Activated CD4-positive, alpha-beta T cell treated with anti-CD3 and anti-CD28 coated beads for 48 hours (primary cell): ENCODE data around the gene RGL4.

ENCODE experiments used
- DNase-seq: peaks from one replicate; pipeline ENCODE4 v3.0.0-alpha.2; 2020

The RGL4 gene

DNA sequence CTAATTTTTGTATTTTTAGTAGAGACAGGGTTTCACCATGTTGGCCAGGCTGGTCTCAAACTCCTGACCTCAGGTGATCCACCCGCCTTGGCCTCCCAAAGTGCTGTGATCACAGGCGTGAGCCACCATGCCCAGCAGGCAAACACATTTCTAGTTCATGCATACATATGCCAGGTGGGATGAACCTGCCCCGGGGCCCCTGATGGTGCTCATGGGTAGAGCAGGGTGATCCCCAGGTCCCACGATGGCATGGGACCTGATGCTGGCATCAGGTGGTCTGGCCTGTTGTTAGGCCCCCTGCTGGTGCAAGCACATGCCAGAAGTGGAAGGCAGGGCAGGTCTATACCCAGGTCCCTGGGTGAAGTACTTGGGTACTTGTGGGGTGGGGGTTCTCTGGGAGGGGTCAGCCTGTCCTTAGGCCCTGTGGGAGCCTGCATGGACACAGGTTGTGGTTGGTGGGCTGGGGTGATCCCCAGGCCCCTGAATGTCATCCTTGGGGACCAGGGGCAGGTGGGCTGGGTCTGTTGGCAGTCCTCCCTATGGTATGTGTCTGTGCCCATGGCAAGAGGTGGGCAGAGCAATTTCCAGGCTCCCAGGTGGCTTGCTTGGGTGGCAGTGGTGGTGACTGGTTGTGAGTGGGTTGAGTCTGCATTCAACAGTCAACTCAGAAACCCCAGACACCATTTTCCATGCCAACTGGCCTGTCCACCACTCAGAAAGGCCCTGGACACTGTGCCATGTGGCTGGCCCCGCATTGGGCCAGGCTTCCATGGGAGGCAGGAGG is 9.6 kb upstream of the RGL4 start:
- no peak for DNase-seq

GRCh38 chr22:23682077-23682476 is 8.7 kb upstream of the RGL4 start:
- no peak for DNase-seq

- DNase-seq, result no peak
Measured at GRCh38 chr22:23682827-23683355, 7.9 kb upstream of the RGL4 start.

- DNase-seq, result no peak
Measured at GRCh38 chr22:23683545-23683944, 7.3 kb upstream of the RGL4 start.

- DNase-seq, result no peak
Measured at GRCh38 chr22:23684026-23684425, 6.8 kb upstream of the RGL4 start.

- DNase-seq, result no peak
Measured at GRCh38 chr22:23684561-23685031, 6.2 kb upstream of the RGL4 start.

GRCh38 chr22:23685205-23685784 is 5.5 kb upstream of the RGL4 start:
- DNase-seq, result no peak

DNA sequence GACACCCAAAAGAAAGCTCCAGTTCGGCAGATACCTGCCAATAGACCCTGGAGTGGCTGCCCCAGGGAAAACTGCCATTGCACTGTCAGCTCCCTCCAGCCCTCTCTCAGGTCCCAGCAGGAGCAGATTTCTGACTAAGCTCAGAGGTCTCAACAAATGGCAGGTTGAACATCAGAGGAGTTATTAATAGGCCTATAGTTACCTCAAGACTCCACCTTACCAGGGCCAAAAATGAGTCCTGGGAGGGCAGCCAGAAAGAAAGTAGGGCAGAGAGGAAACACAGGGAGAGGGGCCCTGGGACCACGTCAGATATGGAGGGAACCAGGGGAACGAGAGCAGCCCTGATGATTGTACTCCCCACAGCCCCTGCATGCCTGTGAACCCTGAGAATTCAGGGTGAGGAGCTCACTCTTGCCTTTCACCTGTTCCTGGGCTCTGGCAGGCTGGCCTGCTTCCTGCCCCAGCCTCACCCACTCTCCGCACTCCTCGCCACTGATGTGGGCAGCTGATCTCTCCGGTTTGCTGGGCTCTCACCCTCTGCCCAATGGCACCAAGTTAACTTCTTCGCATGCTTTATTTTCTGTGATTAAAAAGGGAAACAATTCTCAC is 4.3 kb upstream of the RGL4 start:
- no peak for DNase-seq

DNA sequence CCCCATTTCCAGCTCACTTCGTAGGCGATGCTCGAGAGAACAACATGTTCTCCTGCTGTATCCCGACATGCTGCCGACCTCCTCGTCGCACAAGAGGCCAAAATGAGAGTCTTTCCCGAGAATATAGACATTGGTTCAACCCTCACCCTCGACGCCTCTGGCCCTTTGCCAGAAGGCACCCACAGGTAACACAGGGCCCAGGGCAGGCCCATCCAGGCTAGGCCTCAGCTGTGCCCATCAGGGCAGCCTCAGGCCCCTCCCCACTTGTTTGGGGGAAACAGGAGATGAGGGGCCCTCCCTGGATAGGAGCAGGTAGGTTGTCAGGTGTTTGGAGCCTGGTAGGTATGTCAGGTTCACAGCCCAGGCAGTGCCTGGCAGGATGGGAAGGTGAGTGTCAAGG is 2.7 kb upstream of the RGL4 start:
- DNase-seq, result no peak

- no peak for DNase-seq
Measured at GRCh38 chr22:23688571-23688970, 2.2 kb upstream of the RGL4 start.

- DNase-seq, result no peak
Measured at GRCh38 chr22:23689414-23689813, 1.4 kb upstream of the RGL4 start.

DNA sequence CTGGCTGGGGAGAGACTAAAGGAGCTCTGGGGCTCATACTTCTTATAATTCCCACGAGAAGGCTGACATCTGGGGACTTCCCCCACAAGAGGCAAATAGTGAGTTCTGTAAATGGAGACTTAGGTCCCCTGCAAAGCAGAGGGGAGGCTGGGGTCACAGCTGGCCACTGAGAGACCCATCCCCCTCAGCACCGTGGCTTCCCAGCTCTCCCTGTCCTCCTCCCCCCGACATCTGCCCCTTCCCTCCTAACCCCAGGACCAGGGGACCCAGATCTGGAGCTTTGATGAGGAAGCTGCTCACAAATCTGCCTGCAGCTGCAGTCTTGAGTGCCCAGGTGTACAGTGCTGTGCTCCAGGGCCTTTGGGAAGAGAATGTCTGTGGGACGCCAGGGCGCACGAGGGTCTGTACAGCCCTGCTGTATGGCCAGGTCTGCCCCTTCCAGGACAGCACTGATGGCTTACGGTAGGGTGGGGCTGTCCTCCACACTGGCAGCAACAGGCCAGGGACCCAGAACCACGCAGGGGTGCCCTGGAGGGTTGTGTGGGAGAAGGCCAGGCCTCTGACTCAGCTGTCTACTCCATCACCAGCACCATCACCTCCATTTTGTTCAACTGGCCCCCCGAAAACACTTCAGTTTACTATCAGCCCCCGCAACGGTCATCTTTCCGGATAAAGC is 1.1 kb downstream of the RGL4 start:
- DNase-seq, result no peak

GRCh38 chr22:23692598-23693291 is 1.9 kb downstream of the RGL4 start:
- DNase-seq, result no peak

- DNase-seq, result no peak
Measured at GRCh38 chr22:23693979-23694680, 3.3 kb downstream of the RGL4 start.

GRCh38 chr22:23695141-23695540 is 4.3 kb downstream of the RGL4 start:
- DNase-seq, result no peak

GRCh38 chr22:23695571-23696325 is 4.9 kb downstream of the RGL4 start:
- DNase-seq, result no peak

DNA sequence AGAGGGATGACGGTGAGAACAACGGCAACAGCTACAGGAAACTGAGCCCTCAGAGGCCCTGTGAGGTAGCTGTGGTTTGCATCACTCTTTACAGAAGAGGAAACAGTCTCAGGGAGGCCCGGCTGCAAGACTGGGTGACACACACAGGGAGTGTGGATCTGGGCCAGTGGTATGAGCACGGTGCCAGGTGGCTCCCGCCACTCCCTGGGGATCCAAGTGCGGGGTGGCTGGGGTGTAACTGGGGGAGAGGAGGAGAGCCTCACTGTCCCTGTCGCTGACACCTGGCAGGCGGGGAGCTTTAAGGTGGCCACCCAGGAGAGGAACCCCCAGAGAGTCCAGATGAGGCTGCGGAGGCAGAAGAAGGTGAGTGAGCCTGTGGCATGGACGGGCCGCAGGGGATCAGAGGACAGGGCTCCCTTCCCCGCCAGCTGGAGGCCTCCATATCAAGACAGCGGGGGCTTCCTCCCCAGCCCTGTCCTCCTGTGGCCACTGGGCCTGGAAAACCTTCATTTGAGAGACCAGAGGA is 5.6 kb downstream of the RGL4 start:
- DNase-seq, result peak; percentile 86

- no peak for DNase-seq
Measured at GRCh38 chr22:23697031-23697970, 6.5 kb downstream of the RGL4 start.

GRCh38 chr22:23698094-23698493 is 7.3 kb downstream of the RGL4 start:
- DNase-seq, result no peak

GRCh38 chr22:23698673-23699235 is 7.9 kb downstream of the RGL4 start:
- DNase-seq, result no peak
